Raji (cell line): ENCODE results near the gene TPCN2.

Experiments
- POLR2A ChIP-seq: IDR thresholded peaks from 2 replicates; pipeline ENCODE4 v1.6.1; 2011; ENCODE audit warnings: low read depth, low read length, control low read depth; ENCODE audit not compliant: insufficient read depth

The TPCN2 gene

GRCh38 chr11:69154211-69154913 is 105.6 kb downstream of the TPCN2 start:
- TF ChIP-seq POLR2A = no peak

DNA sequence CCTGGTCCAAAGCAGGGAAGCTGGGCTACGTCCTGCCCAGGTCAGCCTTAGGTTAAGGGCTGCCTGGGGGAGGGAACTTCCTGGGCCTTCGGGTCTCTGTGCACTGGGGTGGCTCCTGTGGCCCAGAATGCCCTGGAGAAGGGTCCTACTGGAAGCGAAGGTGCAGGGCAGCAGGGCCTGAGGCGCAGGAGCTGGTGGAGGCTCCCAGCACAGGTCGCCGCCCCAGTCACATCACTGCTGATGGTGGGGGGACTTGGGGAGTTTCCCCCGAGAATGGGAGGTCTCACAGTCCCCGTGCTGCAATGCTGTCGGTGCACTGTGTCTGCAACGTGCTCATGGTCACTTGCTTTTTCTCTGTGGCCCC is 106.2 kb downstream of the TPCN2 start:
- TF ChIP-seq POLR2A = no peak

DNA sequence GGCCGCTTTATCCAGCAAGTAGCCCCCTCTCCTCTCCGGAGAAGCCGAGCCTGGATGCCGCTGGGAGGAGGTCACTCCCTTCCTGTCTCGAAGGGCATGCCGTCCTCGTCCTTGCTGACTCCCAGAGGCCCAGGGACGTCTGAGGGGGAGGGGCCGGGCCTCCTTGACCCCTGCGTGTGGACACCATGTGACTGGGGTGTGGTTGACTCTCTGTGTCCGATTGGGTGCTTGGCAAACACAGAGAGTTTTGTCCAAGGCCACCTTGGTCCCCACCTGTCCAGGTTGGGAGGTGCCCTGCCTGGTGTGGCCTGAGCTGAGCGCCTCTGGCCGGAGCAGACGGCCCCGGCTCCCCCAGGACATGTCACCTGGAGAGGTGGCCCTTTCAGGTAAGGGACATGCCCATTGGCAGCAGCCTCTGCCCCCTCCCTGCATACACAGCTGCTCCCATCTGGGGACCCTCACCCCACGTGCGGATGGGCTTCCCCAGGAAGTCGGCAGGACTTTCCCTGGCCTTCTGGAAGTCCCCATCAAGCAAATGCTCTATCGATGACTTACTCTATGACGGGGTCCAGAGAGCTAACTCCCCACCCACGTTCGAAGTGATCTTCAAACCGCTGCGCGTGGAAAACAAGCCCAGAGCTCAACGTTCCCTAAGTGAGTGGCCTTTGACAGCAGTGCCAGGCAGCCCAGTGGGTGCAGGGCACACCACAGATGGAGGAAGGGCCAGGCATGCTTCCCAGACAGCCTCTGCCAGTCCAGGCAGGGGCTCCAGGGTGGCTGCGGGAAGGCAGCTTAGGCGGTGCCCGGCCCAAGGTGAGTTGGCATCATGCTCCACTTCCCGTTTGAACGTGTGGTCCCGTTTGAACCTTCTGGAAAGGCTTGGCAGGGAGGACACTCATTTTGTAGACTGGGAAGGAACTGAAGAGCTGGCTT is 106.8 kb downstream of the TPCN2 start, which contains the start of gene SMIM38:
TSS of gene SMIM38 (plus strand) at position 634 of the 933 bp plus-strand sequence. CDS start 1,912 bp downstream, outside the sequence.
- no peak for TF ChIP-seq POLR2A

DNA sequence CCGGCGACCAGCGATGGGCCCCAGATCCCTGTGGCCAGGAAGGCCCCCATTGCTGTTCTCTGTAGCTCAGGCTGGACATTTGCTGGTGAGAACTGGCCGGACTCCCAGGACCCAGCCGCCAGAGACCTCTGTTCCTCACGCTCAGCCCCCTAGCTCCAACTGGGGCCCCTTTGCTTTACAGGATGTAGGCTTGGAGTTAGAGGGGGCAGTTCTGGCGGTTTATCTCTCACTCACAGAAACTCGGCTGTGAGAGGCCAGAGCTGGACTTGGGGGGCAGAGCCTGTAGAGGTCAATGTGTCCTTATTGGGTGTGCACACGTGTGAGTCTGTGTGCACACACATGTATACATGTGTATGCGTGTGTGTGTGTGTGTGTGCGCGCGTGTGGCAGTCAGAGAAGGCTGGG is 107.5 kb downstream of the TPCN2 start:
- no peak for TF ChIP-seq POLR2A

DNA sequence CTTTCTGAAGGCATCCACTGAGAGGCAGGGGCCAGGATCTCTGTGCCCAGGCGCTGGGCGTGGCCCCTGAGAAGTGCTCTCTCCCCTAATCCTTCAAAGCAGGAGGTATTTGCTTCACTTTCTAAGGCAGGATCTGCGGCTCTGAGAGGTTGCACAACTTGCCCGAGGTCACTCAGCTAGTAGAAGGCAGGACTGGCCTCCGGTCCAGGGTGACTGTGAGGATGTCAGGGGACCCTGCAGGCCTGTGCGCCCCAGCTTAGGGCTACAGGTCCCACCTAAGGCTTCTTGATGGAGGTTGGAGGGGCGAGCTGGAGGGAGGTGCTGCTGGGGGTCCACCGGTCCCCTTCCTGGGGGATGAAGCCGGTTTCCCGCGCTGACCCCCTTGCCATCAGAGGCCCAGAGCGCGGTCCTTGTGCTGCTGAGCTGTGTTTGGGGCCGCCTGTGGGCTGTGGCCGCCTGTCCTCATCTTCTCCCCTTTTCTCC is 108.0 kb downstream of the TPCN2 start:
- TF ChIP-seq POLR2A = no peak

GRCh38 chr11:69157156-69157821 is 108.6 kb downstream of the TPCN2 start:
- TF ChIP-seq POLR2A = no peak

GRCh38 chr11:69157822-69158231 is 109.1 kb downstream of the TPCN2 start:
- TF ChIP-seq POLR2A = no peak

DNA sequence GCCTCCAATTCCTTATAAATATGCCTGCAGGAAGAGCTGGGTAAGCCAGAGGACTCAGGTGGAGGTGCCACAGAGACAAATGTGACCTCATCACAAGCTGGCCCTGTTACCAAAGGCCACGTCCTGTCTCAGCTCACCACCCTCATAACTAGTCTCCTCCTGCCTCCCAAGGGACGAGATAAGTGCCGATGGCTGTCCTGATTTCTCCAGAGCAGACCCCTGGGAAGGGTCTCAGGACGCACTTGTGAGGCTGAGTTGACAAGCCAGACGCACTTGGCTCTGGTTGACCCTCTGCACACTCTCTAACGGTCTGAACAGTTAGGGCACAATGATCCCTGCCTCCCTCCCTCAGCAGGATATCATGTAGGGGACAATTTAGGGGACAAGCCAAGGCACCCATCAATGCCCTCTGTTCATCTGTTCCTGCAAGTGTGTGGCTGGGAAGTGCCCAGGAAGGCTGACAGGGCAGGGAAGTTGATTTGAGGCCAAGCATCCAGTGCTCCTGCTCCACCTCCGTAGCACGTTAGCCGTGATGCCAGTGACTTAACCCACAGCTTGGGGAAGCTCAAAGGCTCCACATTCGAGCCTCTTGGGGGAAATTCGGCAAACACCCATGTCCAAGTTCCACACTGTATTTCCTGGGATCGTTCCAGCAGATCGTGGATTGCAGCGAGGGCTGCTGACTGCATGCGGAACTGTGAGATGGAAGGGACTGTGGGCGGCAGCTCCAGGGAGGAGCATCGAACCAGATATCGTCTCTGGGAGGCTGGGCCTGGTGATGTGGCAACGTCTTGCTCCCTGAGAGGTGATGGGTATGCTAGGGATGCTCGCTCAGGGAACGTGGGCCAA is 109.8 kb downstream of the TPCN2 start:
- TF ChIP-seq POLR2A = no peak

- no peak for TF ChIP-seq POLR2A
Observed at GRCh38 chr11:69159150-69159852, 110.6 kb downstream of the TPCN2 start.

DNA sequence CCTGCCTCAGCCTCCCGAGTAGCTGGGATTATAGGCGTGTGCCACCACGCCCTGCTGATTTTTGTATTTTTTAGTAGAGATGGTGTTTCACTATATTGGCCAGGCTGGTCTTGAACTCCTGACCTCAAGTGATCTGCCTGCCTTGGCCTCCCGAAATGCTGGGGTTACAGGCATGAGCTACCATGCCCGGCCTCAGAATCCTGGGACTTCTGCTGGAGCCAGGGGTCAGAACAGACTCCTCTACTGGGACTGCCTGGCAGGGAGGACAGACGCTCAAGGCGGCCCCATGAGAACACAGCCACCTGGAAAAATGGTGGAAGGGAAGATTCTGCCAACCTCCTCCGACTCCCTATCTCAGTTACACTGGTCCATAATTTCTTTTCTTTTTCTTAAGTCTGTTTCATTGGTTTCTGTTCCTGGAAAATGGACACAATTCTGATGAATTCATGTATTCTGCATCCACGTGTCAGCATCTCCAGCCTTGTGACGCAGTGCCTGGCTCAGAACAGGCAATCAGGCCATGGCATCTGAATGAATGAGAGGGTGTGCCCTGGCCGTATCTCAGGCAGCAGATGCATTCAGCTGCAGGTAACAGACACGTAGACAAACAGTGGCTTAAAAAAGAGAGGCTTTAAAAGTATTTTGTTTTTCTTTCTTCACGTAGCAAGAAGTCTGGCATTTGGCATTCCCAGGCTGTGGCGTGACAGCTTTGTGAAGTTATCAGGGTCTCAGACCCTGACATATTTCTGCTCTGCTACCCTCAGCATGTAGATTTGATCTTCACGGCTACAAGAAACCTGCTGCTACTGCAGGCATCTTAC is 111.8 kb downstream of the TPCN2 start:
- no peak for TF ChIP-seq POLR2A

GRCh38 chr11:69161117-69161407 is 112.3 kb downstream of the TPCN2 start:
- no peak for TF ChIP-seq POLR2A

GRCh38 chr11:69162505-69162904 is 113.8 kb downstream of the TPCN2 start:
- TF ChIP-seq POLR2A = no peak

- TF ChIP-seq POLR2A = no peak
Observed at GRCh38 chr11:69163842-69164241, 115.1 kb downstream of the TPCN2 start.
